Left lobe of liver (tissue), 2 donors: ENCODE results near the gene LCAT. TPM values are rescaled to one million over a fixed set of nuclear protein-coding genes. Genes with fewer than 3 reads are reported as not detected.
"Not testable (repeated sequence)": the region's sequence is repeated elsewhere in the genome, so short reads cannot be mapped to it uniquely, and the experiment has no call there.

Experiments used
- ATAC-seq: fragments of 200-7000 bp; cut with Tn5 transposase; one replicate; pipeline ENCODE4 v1.9.1; 2020; ENCODE audit warnings: mild to moderate bottlenecking, moderate library complexity
- DNase-seq: peaks from one replicate; pipeline ENCODE4 v3.0.0-alpha.2; 2020; ENCODE audit warnings: low spot score
- total RNA-seq: library from RNA; stranded (reverse); gene quantifications from one replicate; pipeline ENCODE4 v1.2.1, GENCODE V29; 2021
- donor health status: DM: no; HTN: no; CAD: no; lungs with moderate emphysema.
- donor health status: DM: no; HTN: yes; CAD: no.

LCAT gene
- total RNA-seq, 1 donor from 2014 or later, result 172 TPM

DNA sequence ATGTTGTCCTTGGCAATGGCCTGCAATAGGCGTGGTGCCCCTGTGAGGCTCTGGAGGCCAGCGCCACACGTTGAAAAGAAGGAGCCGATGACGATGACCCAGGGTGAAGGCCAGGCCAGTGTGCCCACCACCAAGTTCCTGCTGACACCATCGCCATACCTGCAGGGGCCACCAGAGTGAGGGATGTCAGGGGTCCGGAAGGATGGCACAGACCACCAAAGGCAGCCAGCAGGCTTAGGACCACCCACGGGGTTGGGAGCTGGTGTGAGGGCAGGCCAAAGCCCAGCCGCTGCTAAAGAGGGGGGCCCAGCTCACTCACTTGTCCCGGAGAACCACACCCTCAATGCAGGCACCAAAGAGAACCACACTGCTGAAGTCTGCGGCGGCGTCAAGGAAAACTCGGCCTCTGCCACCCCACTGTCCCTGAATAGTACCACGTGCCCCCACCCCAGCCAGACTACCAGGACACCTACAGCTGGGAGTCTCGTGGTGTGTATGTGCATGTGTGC lies 6.5 kb upstream of the LCAT start:
- ATAC-seq (no peak), DNase-seq (no peak)

GRCh38 chr16:67949645-67950044 lies 5.7 kb upstream of the LCAT start:
- ATAC-seq, result no peak
- DNase-seq, result no peak

DNA sequence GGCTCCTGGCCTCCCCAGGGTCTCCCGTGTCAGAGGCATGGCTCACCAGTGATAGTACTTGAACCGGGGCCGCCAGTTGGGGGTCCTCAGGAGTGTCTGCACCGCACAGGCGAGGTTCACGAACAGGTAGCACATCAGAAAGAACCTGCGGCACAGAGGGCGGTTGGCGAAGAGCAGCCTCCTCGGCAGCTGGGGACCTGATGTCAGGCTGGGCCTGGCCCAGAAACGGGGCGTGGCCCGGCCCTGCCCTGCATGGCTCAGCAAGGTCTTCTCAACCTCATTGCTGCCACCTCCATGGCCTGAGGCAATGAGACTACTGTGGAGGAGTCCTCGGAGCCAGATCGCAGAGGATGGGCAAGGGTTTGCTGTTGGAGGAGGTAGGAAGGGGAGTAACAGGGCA lies 4.1 kb upstream of the LCAT start:
- ATAC-seq (no peak), DNase-seq (no peak)

GRCh38 chr16:67946966-67947558 lies 3.1 kb upstream of the LCAT start:
- ATAC-seq, result no peak
- no peak for DNase-seq

DNA sequence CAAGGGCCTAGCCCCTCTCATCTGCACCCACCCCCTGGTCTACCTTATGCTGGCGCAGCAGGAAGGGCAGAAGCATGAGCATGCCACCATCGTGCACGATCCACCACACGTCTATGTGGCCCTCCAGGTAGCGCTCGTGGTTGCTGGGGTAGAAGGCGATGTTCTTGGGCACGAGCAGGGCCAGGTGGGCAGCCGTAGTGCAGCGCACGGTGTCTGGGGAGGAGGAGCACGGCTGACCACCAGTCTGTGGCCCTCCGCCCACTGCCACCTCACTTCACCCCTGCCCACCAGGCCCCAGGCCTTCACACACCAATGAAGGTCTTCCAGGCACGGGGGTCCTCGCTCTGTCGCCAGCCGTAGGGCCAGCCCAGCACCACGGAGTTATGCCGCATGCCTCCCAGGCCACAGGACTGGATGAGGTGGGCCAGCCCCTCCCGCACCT lies 2.2 kb upstream of the LCAT start:
- DNase-seq, result no peak
- no peak for ATAC-seq

DNA sequence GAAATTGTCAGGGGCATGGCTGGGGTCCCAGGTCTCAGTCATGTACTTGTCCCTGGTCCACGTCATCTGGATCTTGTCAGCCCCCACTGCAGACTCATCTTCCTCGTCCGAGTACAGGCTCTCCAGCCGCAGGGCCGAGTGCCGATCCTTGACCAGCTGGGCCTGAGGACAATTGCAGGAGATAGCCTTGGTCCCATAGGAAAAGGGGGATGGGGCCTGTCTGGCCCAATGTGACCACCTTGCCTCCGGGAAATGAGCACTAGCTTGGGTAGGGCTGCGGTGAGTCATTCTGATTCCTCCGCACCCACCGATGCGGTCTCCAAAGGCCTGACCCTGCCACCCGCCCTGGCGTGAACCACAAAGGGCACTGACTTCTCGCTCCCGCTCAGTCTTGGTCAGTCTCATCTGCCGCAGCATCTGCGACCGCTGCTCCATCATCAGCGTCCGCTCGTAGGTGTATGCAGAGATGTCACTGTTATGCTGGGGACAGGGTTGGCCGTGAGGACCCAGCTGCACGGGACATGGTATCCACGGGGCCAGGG lies 1.5 kb upstream of the LCAT start:
- DNase-seq, result no peak
- ATAC-seq, result no peak

GRCh38 chr16:67944690-67945391 lies 921 bp upstream of the LCAT start:
- ATAC-seq (no peak), DNase-seq (no peak)

DNA sequence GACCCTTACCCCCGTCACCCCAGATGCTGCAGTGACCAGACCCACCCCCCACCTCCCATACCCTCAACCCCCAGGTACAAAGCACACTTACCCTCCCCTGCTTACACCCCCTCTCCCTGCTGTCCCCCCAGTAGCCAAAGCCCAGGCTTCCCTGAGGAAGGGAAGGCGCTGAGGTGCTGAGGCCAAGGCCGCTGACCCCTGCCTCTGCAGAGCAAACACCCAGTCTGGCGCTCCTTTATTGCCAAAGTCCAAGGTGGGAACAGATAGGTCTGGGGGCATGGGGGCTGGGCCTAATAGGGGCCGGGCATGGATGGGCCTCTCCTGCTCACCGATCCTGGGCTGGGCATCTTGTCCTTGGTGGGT lies 683 bp downstream of the LCAT start:
- peak; percentile 85 for DNase-seq
- peak; percentile 65 for ATAC-seq

- peak; percentile 96 for DNase-seq
- peak; percentile 60 for ATAC-seq
Measured at GRCh38 chr16:67942510-67943255, 1.2 kb downstream of the LCAT start.

- peak; percentile 18 for ATAC-seq
- DNase-seq, result no peak
Measured at GRCh38 chr16:67942200-67942509, 1.8 kb downstream of the LCAT start.

- no peak for ATAC-seq
- DNase-seq, result no peak
Measured at GRCh38 chr16:67941469-67942199, 2.3 kb downstream of the LCAT start.

- no peak for ATAC-seq
- DNase-seq, result no peak
Measured at GRCh38 chr16:67940446-67941089, 3.4 kb downstream of the LCAT start.

DNA sequence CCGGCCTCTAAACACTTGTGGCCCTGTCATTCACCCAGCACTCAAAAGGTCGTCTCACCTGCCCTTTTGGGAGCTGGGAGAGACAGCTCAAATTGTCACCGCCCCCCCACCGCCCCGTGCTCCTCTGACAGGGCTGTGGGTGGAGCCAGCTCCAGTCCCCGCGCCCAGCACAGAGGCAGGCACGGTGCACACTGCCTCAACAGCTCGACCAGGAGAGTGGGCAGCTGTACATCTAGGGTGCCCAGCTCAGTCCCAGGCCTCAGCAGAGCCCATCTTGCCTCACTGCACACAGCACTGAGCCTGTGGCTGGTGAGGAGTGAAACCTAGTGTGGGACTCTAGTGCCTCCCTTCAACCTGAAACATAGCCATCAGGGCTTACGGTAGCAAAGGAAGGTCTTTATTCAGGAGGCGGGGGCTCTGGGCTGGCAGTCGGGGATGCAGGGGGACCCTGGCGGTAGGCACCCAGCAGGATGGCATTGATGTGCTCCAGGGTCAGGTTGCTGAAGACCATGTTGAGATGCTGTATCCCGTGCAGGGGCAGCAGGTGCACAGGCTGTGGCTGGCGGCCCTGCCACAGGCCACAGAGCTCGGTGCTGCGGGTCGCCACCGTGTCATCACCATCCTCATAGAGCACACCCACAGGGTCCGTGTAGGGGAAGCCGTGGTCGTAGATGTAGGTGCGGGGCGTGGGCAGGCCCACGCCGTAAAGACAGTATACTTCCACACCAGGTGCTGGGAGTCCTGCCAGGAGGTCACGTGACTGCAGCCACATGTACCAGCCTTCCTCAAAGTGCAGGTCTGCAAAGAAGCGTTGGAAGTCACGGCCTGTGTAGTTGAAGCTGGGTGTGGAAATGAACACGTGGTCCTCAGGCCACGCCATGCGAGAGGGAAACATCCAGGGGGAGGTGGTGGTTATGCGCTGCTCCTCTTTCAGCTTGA lies 4.1 kb downstream of the LCAT start:
- peak; percentile 79 for DNase-seq
- ATAC-seq, result no peak

DNA sequence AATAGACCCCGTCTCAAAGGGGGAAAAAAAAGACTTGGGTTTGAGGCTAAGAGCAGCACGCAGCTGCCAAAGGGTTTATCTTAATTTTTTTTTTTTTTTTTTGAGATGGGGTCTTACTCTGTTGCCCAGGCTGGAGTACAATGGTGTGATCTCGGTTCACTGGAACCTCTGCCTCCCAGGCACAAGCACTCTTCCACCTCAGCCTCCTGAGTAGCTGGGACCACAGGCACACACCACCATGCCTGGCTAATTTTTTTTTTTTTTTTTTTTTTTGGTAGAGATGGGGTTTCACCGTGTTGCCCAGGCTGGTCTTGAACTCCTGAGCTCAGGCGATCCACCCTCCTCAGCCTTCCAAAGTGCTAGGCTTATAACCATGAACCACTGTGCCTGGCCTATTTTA lies 6.2 kb downstream of the LCAT start:
- DNase-seq, ATAC-seq: not testable (repeated sequence)

DNA sequence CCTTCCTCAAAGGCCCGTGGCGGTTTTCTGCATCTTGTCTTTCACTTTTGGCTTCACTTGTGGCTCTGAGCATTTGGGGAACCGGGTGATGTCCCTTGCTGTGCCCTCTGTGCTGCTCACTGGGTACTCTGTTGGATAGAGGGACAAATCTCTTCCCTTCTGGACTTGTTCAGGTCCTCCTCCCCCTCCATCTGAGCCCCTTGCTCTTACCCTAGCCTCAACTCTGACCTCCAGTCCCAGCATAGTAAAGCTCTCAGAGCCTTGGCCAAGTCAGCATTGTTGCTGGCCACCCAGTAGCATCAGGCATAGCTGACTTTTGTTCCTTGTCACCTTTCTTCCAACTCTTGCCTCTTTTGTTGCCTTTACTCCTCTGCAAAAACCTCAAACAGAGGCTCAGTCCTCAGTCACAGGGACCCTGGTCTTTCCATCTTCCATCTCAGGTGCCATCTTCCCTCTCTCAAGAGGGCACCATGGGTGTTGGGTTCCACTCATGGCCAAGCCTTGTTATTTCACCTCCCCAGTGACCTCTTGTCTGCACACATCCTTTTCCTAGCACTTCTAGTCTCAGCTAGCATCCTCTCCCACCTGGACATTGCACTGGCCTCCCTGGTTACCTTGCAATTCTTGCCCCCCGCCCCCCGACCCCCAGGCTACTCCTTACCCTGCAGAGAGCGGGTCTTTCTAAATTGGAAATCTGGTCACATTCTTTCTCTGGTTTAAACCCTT lies 6.9 kb downstream of the LCAT start:
- DNase-seq (no peak), ATAC-seq (peak; percentile 0)

DNA sequence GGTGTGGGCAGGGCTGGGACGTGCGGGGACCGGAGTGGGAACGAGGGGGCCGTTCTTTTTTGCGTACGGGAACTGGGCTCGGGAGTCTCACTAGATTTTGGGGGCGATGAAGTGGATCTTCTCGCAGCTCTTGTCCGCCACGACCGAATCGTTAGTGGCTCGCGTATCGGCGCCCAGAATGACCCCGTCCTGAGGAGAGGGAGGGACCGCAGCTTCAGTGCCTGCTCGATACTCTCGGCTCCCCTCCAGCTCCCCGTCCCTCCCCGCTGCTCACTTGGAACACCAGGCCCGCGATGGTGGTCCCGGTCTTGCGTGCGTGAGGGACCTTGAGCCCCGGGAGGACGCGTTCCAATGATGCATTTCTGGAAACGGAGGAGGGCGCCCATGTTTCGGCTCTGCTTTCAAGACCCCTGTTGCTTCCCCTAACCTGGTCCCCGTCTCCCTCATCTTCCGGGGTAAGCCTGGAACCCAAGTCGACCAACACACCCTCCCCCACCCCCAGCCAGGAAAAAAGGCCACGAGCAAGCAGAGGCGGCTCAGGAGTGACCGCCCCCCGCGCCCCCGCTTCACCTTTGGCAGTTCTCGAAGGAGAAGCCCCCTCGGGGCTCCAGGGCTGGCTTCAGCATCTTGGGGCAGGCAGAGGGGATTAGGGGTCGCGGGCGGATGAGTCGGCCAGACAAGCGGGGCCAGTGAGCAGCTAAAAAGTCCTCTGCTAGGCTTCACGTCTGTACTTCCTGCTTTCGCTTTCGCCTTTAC lies 7.6 kb downstream of the LCAT start, which contains the start of gene PSMB10:
TSS of gene PSMB10 (minus strand) at position 727 of the 756 bp plus-strand sequence. CDS start at position 626, 101 bp downstream.
- peak; percentile 36 for ATAC-seq
- peak; percentile 68 for DNase-seq

DNA sequence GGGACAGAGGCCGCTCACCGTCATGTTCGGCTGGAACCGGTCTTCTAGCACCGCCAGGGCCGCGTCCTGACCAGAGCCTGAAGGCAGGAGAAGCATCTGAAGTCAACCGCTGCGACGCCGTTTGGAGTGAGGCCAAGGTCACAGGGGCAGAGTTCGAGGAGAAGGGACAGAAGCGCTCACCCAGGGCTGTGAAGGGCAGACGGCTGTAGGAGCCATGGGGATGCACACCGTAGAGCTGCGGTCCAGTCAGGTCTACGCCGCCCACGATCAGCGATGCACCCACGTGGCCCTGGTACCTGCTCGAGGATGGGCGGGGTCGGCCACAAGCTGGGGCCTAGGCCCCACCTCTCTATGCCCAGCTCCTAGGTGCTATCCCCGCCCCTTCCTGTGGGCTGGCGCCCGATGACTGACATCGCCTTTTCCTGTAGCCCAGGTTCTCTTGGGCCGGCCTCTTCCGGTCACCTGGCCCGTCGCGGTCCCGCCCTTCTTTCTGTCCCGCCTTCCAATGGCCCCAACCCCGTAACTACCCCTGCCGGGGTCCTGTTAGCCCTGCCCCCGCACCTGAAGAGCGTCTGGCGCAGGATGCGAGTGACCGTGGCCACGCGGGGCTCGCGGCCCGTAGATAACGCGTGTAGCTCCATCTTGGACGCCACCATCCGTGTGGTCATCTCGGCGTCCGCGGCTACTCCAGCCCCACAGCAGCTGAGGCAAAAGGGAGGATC lies 8.4 kb downstream of the LCAT start:
- peak; percentile 88 for ATAC-seq
- DNase-seq, result peak; percentile 98
